ENCODE measurements around the gene RBMX2.

RBMX2 gene

DNA sequence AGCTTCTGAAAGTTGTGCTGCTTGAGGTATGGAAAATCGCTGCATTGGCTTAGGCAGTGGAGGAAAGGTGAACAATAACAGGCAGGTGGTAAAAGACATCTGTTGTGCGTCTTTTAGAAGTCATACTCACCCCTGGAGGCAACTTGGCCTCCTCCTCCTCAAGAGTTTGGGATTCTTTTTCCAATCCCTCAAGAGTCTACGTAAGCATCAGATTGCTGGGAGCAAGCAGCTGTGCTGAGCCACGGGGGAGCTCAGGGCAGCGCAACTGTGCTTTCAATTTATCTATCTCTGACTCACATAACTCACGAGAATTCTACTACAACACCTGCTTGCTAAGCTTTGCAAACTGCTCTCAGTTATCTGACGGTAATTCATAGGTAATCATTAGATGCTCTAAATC is 6.4 kb upstream of the RBMX2 start:
- TF ChIP-seq CTCF (IDR thresholded peaks at IDR 0.05; ENCODE audit: borderline replicate concordance, insufficient read depth, low read depth, low read length) = no peak
- H3K4me3 ChIP-seq (ENCODE audit: low read depth, low read length) = no peak overlapping the region

DNA sequence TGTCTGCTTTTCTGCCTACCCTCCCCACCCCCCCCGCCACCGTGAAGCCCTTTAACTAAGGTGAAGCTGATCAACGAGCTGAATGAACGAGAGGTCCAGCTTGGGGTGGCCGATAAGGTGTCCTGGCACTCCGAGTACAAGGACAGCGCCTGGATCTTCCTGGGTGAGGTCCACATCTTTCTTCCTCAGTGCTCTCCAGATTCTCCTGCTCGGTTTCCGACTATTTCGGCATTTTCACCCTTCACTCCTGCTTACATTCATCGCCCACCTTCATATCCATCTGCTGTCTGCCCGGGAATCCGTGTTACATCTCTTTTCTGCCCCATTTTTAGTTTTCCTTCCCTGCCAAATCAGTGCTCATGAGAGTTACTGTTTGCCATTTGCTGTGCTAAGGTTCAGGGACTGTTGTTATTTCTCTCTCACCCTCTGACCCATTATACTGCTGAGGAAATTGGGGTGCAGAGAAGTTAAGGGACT is 459 bp downstream of the RBMX2 start:
- peak overlapping the region; percentile 86 for H3K4me3 ChIP-seq (ENCODE audit: low read depth, low read length)
- TF ChIP-seq CTCF (IDR thresholded peaks at IDR 0.05; ENCODE audit: borderline replicate concordance, insufficient read depth, low read depth, low read length) = no peak

- no peak for TF ChIP-seq CTCF (IDR thresholded peaks at IDR 0.05; ENCODE audit: borderline replicate concordance, insufficient read depth, low read depth, low read length)
- H3K4me3 ChIP-seq (ENCODE audit: low read depth, low read length) = no peak overlapping the region
Observed at GRCh38 chrX:130413415-130413814, 11.6 kb downstream of the RBMX2 start.

- H3K4me3 ChIP-seq (ENCODE audit: low read depth, low read length) = no peak overlapping the region
- no peak for TF ChIP-seq CTCF (IDR thresholded peaks at IDR 0.05; ENCODE audit: borderline replicate concordance, insufficient read depth, low read depth, low read length)
Observed at GRCh38 chrX:130414800-130415199, 13.0 kb downstream of the RBMX2 start.

GRCh38 chrX:130415201-130415600 is 13.4 kb downstream of the RBMX2 start:
- TF ChIP-seq CTCF (IDR thresholded peaks at IDR 0.05; ENCODE audit: borderline replicate concordance, insufficient read depth, low read depth, low read length) = no peak
- H3K4me3 ChIP-seq (ENCODE audit: low read depth, low read length) = no peak overlapping the region

DNA sequence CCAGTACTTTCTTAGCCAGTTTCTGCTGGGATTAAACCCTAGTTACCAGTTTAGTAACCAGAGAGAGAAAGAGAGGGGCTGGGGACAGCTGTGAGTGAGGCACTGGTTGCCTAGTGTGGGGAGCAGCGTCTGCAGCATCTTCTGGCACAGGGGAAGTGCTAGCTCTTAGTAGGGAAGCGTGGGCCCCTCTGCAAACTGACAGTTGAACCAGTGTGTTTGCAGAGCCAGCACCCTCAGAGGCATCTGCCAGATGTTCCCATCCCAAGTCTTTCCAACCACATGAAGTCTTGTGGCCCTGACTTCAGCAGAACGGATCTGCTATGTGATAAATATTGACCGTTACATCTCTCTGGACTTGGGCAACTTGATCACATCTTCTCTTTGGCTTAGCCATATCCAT is 15.0 kb downstream of the RBMX2 start:
- H3K4me3 ChIP-seq (ENCODE audit: low read depth, low read length) = no peak overlapping the region

More for the DNA sequence above, 15.0 kb downstream of the RBMX2 start:
- no peak for TF ChIP-seq CTCF (IDR thresholded peaks at IDR 0.05; ENCODE audit: borderline replicate concordance, insufficient read depth, low read depth, low read length)
